IMR-90 (cell line): ENCODE measurements around the gene SERPINB2.

Source experiments
- CEBPB ChIP-seq: IDR thresholded peaks from 2 replicates; pipeline ENCODE4 v1.6.1; 2012; ENCODE audit warnings: low read depth, low read length, improper control_type of control experiment
- CTCF ChIP-seq: conservative IDR thresholded peaks from 2 replicates; pipeline ENCODE4 v1.5.1; 2012; ENCODE audit warnings: mild to moderate bottlenecking, low read depth, low read length, improper control_type of control experiment
- FOS ChIP-seq: fragments of 150-350 bp; IDR thresholded peaks from 2 replicates; pipeline ENCODE4 v1.6.1; 2016; ENCODE audit warnings: low read depth, low read length
- MAZ ChIP-seq: IDR thresholded peaks from 2 replicates; pipeline ENCODE4 v1.6.1; 2012; ENCODE audit warnings: low read depth, mild to moderate bottlenecking, low read length, improper control_type of control experiment, moderate library complexity, borderline replicate concordance
- MXI1 ChIP-seq: IDR thresholded peaks from 2 replicates; pipeline ENCODE4 v1.6.1; 2012; ENCODE audit warnings: low read depth, mild to moderate bottlenecking, low read length, moderate library complexity, borderline replicate concordance
- NFE2L2 ChIP-seq: fragments of 150-350 bp; IDR thresholded peaks from 2 replicates; pipeline ENCODE4 v1.6.1; 2016; ENCODE audit warnings: low read depth, mild to moderate bottlenecking, low read length
- POLR2A ChIP-seq: IDR thresholded peaks from 2 replicates; pipeline ENCODE4 v1.6.1; 2012; ENCODE audit warnings: mild to moderate bottlenecking, low read depth, low read length
- RAD21 ChIP-seq: IDR thresholded peaks from 2 replicates; pipeline ENCODE4 v1.6.1; 2012; ENCODE audit warnings: low read length, improper control_type of control experiment
- RCOR1 ChIP-seq: IDR thresholded peaks from 2 replicates; pipeline ENCODE4 v1.6.1; 2012; ENCODE audit warnings: mild to moderate bottlenecking, low read length, improper control_type of control experiment; ENCODE audit not compliant: insufficient replicate concordance
- RFX5 ChIP-seq: IDR thresholded peaks from 2 replicates; pipeline ENCODE4 v1.8.0; 2012; ENCODE audit warnings: low read depth, mild to moderate bottlenecking, low read length, moderate library complexity
- SMC3 ChIP-seq: fragments of 150-350 bp; IDR thresholded peaks from 2 replicates; pipeline ENCODE4 v1.6.1; 2016; ENCODE audit warnings: low read depth, mild to moderate bottlenecking, antibody characterized with exemption, low read length, moderate library complexity
- USF2 ChIP-seq: fragments of 150-350 bp; IDR thresholded peaks from 2 replicates; pipeline ENCODE4 v1.6.1; 2017; ENCODE audit warnings: mild to moderate bottlenecking, antibody characterized with exemption, low read length, low read depth

DNA sequence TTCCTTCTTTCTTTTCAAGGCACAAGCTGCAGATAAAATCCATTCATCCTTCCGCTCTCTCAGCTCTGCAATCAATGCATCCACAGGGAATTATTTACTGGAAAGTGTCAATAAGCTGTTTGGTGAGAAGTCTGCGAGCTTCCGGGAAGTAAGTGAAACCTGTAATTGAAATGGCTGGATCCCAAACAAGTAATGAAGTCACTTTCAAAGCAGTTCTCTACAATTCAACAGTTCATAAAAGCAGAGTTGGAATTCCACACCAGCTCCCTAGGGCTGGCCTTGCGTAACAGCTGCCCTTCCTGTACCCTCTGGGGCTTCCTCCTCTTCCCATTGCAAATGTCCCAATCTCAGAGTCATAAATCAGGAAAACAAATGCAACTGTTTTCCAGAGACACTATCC is 9.6 kb downstream of the SERPINB2 start:
- TF ChIP-seq RAD21 (no peak), RCOR1 (no peak), CTCF (no peak), RFX5 (no peak), POLR2A (no peak), USF2 (no peak), SMC3 (no peak), CEBPB (peak; percentile 21; the same call in 1 of the 2 replicates), FOS (no peak), MAZ (no peak), MXI1 (no peak), NFE2L2 (no peak)
